Skeletal muscle satellite cell (primary cell): ENCODE results near the gene SYNPO2.
"Not testable (repeated sequence)": the region's sequence is repeated elsewhere in the genome, so short reads cannot be mapped to it uniquely, and the experiment has no call there.

Experiments used
- H3K27me3 ChIP-seq: 2 replicates; pipeline ENCODE4 v1.7.0; 2013; ENCODE audit warnings: low read length; ENCODE audit not compliant: control insufficient read depth, insufficient read depth
- H3K36me3 ChIP-seq: 2 replicates; pipeline ENCODE4 v1.7.0; 2013; ENCODE audit warnings: mild to moderate bottlenecking, control low read depth, low read length; ENCODE audit not compliant: insufficient read depth
- H3K4me1 ChIP-seq: 2 replicates; pipeline ENCODE4 v1.7.0; 2013; ENCODE audit warnings: low read length; ENCODE audit not compliant: control insufficient read depth, insufficient read depth
- H3K4me2 ChIP-seq: 2 replicates; pipeline ENCODE4 v1.7.0; 2013; ENCODE audit warnings: mild to moderate bottlenecking, low read length
- H3K4me3 ChIP-seq: 2 replicates; pipeline ENCODE4 v1.7.0; 2013; ENCODE audit warnings: low read length
- H3K9ac ChIP-seq: 2 replicates; pipeline ENCODE4 v1.7.0; 2013; ENCODE audit warnings: mild to moderate bottlenecking, low read depth, low read length, moderate library complexity
- H3K9me3 ChIP-seq: replicated peaks from 2 replicates; pipeline ENCODE4 v1.7.0; 2013; ENCODE audit warnings: mild to moderate bottlenecking, control low read depth, low read length

SYNPO2 gene

GRCh38 chr4:119039779-119040178 is 151.1 kb downstream of the SYNPO2 start:
- no peak overlapping the region for H3K4me2 ChIP-seq
- no peaks in the 10 kb centered on the region for H3K27me3 ChIP-seq
- no peaks in the 10 kb centered on the region for H3K9me3 ChIP-seq
- peaks cover 62% of the 10 kb centered on the region for H3K4me1 ChIP-seq
- H3K9ac ChIP-seq, result peak overlapping the region; percentile 80
- H3K36me3 ChIP-seq, result no peaks in the 10 kb centered on the region
- H3K4me3 ChIP-seq, result no peak overlapping the region

GRCh38 chr4:119040261-119040660 is 151.6 kb downstream of the SYNPO2 start:
- H3K4me2 ChIP-seq, result peak overlapping the region; percentile 77
- peak overlapping the region; percentile 45 for H3K4me3 ChIP-seq
- no peaks in the 10 kb centered on the region for H3K27me3 ChIP-seq
- peak overlapping the region; percentile 80 for H3K9ac ChIP-seq
- no peaks in the 10 kb centered on the region for H3K36me3 ChIP-seq
- H3K9me3 ChIP-seq, result no peaks in the 10 kb centered on the region
- H3K4me1 ChIP-seq, result peaks cover 57% of the 10 kb centered on the region

GRCh38 chr4:119040694-119041185 is 152.1 kb downstream of the SYNPO2 start:
- Histone ChIP-seq H3K4me2 (peak overlapping the region; percentile 77), H3K4me1 (peaks cover 53% of the 10 kb centered on the region), H3K9me3 (no peaks in the 10 kb centered on the region), H3K9ac (peak overlapping the region; percentile 80), H3K36me3 (no peaks in the 10 kb centered on the region), H3K27me3 (no peaks in the 10 kb centered on the region), H3K4me3 (peak overlapping the region; percentile 45)

- no peaks in the 10 kb centered on the region for H3K9me3 ChIP-seq
- H3K27me3 ChIP-seq, result no peaks in the 10 kb centered on the region
- H3K4me2 ChIP-seq, result peak overlapping the region; percentile 77
- H3K4me3 ChIP-seq, result no peak overlapping the region
- H3K36me3 ChIP-seq, result no peaks in the 10 kb centered on the region
- H3K9ac ChIP-seq, result peak overlapping the region; percentile 80
- peaks cover 54% of the 10 kb centered on the region for H3K4me1 ChIP-seq
Observed at GRCh38 chr4:119041396-119041795, 152.7 kb downstream of the SYNPO2 start.

GRCh38 chr4:119041951-119042560 is 153.4 kb downstream of the SYNPO2 start:
- no peaks in the 10 kb centered on the region for H3K36me3 ChIP-seq
- peak overlapping the region; percentile 80 for H3K9ac ChIP-seq
- H3K4me2 ChIP-seq, result peak overlapping the region; percentile 77
- no peak overlapping the region for H3K4me3 ChIP-seq
- no peaks in the 10 kb centered on the region for H3K27me3 ChIP-seq
- H3K9me3 ChIP-seq, result no peaks in the 10 kb centered on the region
- peaks cover 52% of the 10 kb centered on the region for H3K4me1 ChIP-seq

- Histone ChIP-seq H3K4me2 (peak overlapping the region; percentile 6), H3K36me3 (no peaks in the 10 kb centered on the region), H3K9me3 (no peaks in the 10 kb centered on the region), H3K4me1 (peaks cover 19% of the 10 kb centered on the region), H3K4me3 (no peak overlapping the region), H3K9ac (no peak overlapping the region), H3K27me3 (no peaks in the 10 kb centered on the region)
Observed at GRCh38 chr4:119046263-119046662, 157.6 kb downstream of the SYNPO2 start.

DNA sequence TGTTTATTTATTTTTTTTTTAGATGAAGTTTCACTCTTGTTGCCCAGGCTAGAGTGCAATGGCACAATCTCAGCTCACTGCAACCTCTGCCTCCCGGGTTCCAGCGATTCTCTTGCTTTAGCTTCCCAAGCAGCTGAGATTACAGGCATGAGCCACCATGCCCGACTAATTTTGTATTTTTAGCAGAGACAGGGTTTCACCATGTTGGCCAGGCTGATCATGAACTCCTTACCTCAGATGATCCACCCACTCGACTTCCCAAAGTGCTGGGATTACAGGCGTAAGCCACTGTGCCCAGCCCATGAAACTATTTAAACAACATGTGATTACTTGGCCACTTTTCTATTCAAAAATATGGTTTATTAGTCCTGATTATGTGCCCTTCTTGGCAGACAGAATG is 158.4 kb downstream of the SYNPO2 start:
- H3K4me3 ChIP-seq, H3K9ac ChIP-seq, H3K36me3 ChIP-seq, H3K27me3 ChIP-seq, H3K9me3 ChIP-seq, H3K4me2 ChIP-seq: not testable (repeated sequence)
- H3K4me1 ChIP-seq, result peaks cover 12% of the 10 kb centered on the region

DNA sequence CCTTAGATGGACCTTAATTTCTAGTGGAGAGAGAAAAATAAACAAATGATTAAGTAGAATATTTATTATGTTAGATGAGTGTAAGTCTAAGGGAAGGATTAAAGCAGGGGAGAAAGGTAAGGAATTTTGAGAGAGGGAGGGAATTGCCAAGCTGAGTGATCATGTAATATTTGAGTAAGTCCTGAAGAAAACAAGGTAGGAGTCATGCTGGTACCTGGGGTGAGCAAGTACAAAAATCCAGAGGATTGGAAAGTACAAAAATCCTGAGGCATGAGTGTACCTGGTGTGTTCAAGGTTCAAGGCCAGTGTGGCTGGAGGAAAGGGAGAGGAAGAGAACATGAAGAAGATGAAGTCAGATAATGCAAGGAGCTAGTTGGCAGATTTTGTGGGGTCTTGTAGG is 159.8 kb downstream of the SYNPO2 start:
- Histone ChIP-seq H3K4me1 (peaks cover 9% of the 10 kb centered on the region), H3K9ac (no peak overlapping the region), H3K36me3 (no peaks in the 10 kb centered on the region), H3K9me3 (no peaks in the 10 kb centered on the region), H3K4me2 (no peak overlapping the region), H3K4me3 (no peak overlapping the region), H3K27me3 (no peaks in the 10 kb centered on the region)

DNA sequence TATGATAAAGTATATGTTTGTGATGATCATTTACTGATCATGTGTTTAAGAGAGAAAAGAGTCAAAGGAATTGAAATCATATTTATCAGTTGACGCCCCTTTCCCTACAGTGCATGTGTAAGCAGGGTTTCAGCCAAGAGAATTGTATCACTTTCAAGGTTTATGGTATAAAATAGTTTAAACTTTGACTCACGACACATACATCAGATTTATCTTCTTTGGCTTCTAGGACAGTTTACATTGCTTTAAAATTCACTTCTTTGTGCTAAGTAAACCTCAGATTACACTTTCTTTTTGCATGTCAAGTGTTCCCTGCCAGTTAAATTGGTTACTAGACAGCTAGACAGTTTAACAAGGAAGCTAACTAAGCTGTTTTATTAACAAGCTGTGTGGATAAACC is 160.7 kb downstream of the SYNPO2 start:
- Histone ChIP-seq H3K4me2 (no peak overlapping the region), H3K4me3 (no peak overlapping the region), H3K9me3 (no peaks in the 10 kb centered on the region), H3K9ac (no peak overlapping the region), H3K27me3 (no peaks in the 10 kb centered on the region), H3K4me1 (peaks cover 9% of the 10 kb centered on the region), H3K36me3 (no peaks in the 10 kb centered on the region)

GRCh38 chr4:119050527-119051090 is 162.0 kb downstream of the SYNPO2 start:
- Histone ChIP-seq H3K4me1 (peaks cover 9% of the 10 kb centered on the region), H3K9ac (no peak overlapping the region), H3K4me2 (no peak overlapping the region), H3K27me3 (no peaks in the 10 kb centered on the region), H3K36me3 (no peaks in the 10 kb centered on the region), H3K4me3 (no peak overlapping the region), H3K9me3 (no peaks in the 10 kb centered on the region)

DNA sequence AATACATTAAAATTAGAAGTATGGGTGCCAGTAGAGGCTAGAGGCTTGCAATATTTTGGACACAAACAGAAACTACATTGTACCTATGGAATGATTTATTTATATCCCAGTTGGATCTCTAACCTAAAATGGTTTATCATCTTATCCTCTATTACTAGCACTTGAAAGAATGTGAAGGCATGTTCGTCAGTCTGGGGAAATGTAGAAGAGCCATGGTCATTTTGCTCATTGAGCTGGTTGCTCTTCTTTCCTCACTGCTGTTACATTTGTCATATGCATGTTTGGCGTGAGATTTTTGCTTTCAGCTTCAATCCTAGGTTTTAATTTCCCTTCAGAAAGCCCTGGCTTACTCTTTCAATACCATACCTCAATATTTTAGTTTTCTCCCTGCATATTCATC is 164.6 kb downstream of the SYNPO2 start:
- no peaks in the 10 kb centered on the region for H3K27me3 ChIP-seq
- H3K9me3 ChIP-seq, result no peaks in the 10 kb centered on the region

GRCh38 chr4:119053997-119054396 is 165.3 kb downstream of the SYNPO2 start:
- Histone ChIP-seq H3K4me2 (no peak overlapping the region), H3K9ac (no peak overlapping the region), H3K4me3 (no peak overlapping the region), H3K9me3 (no peaks in the 10 kb centered on the region), H3K27me3 (no peaks in the 10 kb centered on the region), H3K36me3 (no peaks in the 10 kb centered on the region), H3K4me1 (no peaks in the 10 kb centered on the region)

More for the DNA sequence above, 164.6 kb downstream of the SYNPO2 start:
- H3K4me3 ChIP-seq, result no peak overlapping the region
- H3K36me3 ChIP-seq, result no peaks in the 10 kb centered on the region
- H3K4me1 ChIP-seq, result no peaks in the 10 kb centered on the region
- H3K9ac ChIP-seq, result no peak overlapping the region
- peak overlapping the region; percentile 4 for H3K4me2 ChIP-seq
